ENCODE results near the gene ELOA. TPM values are rescaled to one million over a fixed set of nuclear protein-coding genes. Genes with fewer than 3 reads are reported as not detected.

Gene ELOA
- total RNA-seq, 1 donor from 2014 or later, result 29.1 TPM

DNA sequence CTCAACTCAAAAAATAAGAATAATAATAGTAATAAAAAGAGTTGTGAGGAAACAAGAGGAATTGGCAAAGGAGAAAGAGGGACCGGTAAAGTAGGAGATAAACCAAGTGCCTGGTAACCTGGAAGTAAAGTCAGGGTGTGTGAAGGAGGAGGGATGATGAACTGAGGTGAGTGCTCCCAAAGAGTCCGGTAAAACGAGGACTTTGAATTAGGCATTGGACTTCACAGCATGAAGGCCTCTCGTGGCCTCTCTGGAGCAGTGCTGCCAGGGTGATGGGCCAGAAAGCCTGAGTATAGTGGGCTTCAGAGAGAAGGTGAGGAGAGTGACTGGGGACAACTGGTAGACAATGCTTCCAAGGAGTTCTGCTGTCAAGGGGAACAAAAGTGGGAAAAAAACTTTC, 34.0 kb upstream of the ELOA start:
- TF ChIP-seq, protein P1, sequence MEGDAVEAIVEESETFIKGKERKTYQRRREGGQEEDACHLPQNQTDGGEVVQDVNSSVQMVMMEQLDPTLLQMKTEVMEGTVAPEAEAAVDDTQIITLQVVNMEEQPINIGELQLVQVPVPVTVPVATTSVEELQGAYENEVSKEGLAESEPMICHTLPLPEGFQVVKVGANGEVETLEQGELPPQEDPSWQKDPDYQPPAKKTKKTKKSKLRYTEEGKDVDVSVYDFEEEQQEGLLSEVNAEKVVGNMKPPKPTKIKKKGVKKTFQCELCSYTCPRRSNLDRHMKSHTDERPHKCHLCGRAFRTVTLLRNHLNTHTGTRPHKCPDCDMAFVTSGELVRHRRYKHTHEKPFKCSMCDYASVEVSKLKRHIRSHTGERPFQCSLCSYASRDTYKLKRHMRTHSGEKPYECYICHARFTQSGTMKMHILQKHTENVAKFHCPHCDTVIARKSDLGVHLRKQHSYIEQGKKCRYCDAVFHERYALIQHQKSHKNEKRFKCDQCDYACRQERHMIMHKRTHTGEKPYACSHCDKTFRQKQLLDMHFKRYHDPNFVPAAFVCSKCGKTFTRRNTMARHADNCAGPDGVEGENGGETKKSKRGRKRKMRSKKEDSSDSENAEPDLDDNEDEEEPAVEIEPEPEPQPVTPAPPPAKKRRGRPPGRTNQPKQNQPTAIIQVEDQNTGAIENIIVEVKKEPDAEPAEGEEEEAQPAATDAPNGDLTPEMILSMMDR (IDR thresholded peaks at IDR 0.05; ENCODE audit: borderline replicate concordance), result no peak
- Histone ChIP-seq H3K27me3 (ENCODE audit: low read depth) (no peaks in the 10 kb centered on the region), H3K4me1 (no peaks in the 10 kb centered on the region), H3K4me3 (no peak overlapping the region), H3K9me3 (replicated peaks) (no peaks in the 10 kb centered on the region), H3K36me3 (peaks cover 15% of the 10 kb centered on the region), H3K27ac (replicated peaks) (no peak overlapping the region)
- DNase-seq, result no peak
- intact Hi-C loops (cut with micrococcal nuclease), result no loop called here

DNA sequence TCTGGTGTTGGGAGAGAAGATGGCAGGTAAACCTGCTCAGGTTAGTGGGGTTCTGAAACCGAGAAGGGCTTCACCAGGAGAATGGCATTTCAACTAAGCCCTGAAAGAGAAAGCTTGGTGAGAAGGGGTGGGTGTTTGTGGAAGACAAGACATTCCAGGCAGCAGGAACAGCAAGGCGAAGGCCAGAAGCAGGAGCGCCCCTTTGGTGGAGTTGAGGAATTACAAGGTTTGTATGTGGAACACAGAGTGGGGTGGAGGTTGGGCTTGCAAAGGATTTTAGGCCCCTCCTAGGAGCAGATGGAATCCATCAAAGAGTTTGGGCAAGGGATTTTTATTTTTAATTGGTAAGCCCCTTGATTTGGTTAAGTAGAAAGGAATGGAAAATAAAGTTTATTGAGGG, 24.8 kb upstream of the ELOA start:
- TF ChIP-seq, protein P1 (IDR thresholded peaks at IDR 0.05; ENCODE audit: borderline replicate concordance), result peak; percentile 30
- DNase-seq, result no peak
- intact Hi-C loops (cut with micrococcal nuclease), result no loop called here
- Histone ChIP-seq H3K4me3 (no peak overlapping the region), H3K27me3 (ENCODE audit: low read depth) (no peaks in the 10 kb centered on the region), H3K27ac (replicated peaks) (no peak overlapping the region), H3K36me3 (no peaks in the 10 kb centered on the region), H3K4me1 (peaks cover 16% of the 10 kb centered on the region), H3K9me3 (replicated peaks) (no peaks in the 10 kb centered on the region)

DNA sequence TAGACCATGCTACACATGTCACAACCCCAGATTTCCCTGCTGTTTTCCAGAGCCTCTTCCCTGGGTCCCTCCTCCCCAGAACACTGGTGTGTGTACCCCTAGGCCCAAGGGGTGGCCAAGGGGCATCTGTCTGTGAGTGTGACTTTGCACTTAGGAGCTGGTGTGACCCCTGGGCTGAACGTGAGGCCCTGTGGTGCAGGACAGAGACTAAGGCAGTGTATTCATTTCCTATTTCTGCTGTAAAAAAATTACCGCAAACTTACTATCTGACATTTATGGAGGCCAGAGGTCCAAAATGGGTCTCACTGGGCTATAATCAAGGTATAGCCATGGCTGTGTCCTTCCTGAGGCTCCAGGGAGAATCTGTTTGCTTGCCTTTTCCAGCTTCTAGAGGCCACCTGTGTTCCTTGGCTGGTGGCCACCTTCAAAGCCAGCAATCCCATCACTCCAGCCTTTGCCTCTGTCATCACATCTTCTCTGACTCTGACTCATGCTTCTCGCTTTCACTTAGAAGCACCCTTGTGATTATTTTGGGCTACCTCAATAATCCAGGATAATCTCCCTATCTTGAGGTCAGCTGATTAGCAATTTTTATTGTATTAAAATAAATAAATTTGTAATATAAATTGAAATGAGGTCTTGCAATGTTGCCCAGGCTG, 24.0 kb upstream of the ELOA start:
- no peak overlapping the region for H3K4me3 ChIP-seq
- no peak overlapping the region for H3K27ac ChIP-seq (replicated peaks)
- peaks cover 16% of the 10 kb centered on the region for H3K4me1 ChIP-seq
- TF ChIP-seq, protein P1 (IDR thresholded peaks at IDR 0.05; ENCODE audit: borderline replicate concordance), result no peak
- no peaks in the 10 kb centered on the region for H3K9me3 ChIP-seq (replicated peaks)
- no peaks in the 10 kb centered on the region for H3K27me3 ChIP-seq (ENCODE audit: low read depth)
- H3K36me3 ChIP-seq, result no peaks in the 10 kb centered on the region
- DNase-seq, result no peak
- intact Hi-C loops (cut with micrococcal nuclease), result no loop called here

DNA sequence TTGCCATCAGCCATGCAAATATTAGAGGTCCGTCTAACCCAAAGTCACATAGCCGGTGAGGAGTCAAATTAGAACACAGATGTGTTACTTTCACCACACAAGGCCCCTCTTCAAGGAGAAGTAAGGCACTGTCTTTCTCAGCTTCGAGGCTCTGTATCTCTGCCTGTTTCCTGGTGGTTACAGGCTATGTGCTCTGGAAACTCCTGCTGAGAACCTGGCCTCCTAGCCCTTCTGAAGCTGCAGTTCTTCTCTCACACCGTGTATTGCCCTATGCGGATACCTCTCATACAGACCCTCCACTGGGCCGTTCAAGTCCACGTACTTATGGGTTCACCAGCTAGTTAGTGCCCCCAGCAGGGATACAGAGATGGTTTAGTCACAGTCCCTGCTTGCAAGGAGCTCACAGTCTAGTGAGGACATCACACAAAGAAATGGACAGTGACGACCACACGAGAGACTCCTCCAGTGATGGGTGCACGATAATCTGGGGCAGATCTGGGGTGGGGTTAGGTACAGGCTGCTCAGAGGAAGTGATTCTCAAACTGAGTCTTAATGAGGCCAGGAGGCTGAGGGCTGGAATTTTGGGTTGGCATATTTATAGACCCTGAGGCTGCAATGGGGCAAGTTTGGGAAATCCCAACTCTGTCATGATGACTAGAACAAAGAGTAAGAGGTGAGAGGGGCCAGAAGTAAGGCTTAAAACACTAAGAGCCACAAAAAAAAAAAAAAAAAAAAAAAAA, 22.8 kb upstream of the ELOA start:
- TF ChIP-seq, protein P1 (IDR thresholded peaks at IDR 0.05; ENCODE audit: borderline replicate concordance), result no peak
- Histone ChIP-seq H3K9me3 (replicated peaks) (no peaks in the 10 kb centered on the region), H3K27me3 (ENCODE audit: low read depth) (no peaks in the 10 kb centered on the region), H3K4me1 (peaks cover 16% of the 10 kb centered on the region), H3K36me3 (no peaks in the 10 kb centered on the region), H3K4me3 (no peak overlapping the region), H3K27ac (replicated peaks) (no peak overlapping the region)
- intact Hi-C loops (cut with micrococcal nuclease), result no loop called here
- DNase-seq, result no peak

DNA sequence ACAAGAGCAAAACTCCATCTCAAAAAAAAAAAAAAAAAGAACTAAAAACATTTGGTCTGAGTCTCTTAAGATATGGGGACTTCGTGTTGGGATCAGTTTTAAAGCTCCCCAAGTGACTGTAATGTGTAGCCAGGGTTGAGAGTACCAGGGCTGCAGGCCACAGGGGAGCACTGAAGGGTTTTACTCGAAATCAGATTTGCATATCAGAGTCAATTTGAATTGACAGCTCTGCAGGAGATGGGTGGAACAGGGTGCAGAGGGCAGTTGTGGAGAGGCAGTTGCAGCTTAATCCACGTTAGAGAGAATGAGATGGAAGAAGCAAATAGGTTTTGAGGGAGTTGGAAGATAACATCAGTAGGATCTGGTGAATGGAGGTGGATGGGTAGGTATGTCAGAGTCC, 20.6 kb upstream of the ELOA start:
- no peak overlapping the region for H3K4me3 ChIP-seq
- H3K4me1 ChIP-seq, result peaks cover 21% of the 10 kb centered on the region
- TF ChIP-seq, protein P1 (IDR thresholded peaks at IDR 0.05; ENCODE audit: borderline replicate concordance), result no peak
- intact Hi-C loops (cut with micrococcal nuclease), result no loop called here
- no peaks in the 10 kb centered on the region for H3K9me3 ChIP-seq (replicated peaks)
- H3K27me3 ChIP-seq (ENCODE audit: low read depth), result no peaks in the 10 kb centered on the region
- H3K27ac ChIP-seq (replicated peaks), result no peak overlapping the region
- DNase-seq, result no peak
- H3K36me3 ChIP-seq, result no peaks in the 10 kb centered on the region

Data from left ventricle myocardium inferior (tissue), 1 donor.